HCT116 (cell line): ENCODE data around the gene IFNA13. TPM values are rescaled to one million over a fixed set of nuclear protein-coding genes. Genes with fewer than 3 reads are reported as not detected.

ENCODE experiments used
- ATAC-seq: fragments of 200-7000 bp; cut with Tn5 transposase; 2 replicates; pipeline ENCODE4 v1.9.1; 2020; ENCODE audit warnings: mild to moderate bottlenecking, moderate library complexity
- BruUV-seq: library from RNA; stranded (reverse); fragments of 400-500 nt; replicated peaks from 2 replicates; lab custom pipeline; 2021; lab: Mats Ljungman, UMichigan
- CTCF ChIA-PET: fragments of 300-600 bp; sonication (Branson Sonifier 250); formaldehyde crosslinking; loops from one replicate; lab custom pipeline; 2021; ENCODE audit warnings: antibody characterized with exemption; lab: Charles Lee
- POLR2A ChIA-PET: fragments of 300-600, 350-600 bp; sonication (Branson Sonifier 250); formaldehyde crosslinking; loops from one replicate; lab custom pipeline; 2021; ENCODE audit warnings: antibody characterized with exemption; lab: Charles Lee
- RAD21 ChIA-PET, 2 experiments: fragments of 300-600 bp; sonication (Branson Sonifier 250); formaldehyde crosslinking; loops; one replicate each; lab custom pipeline; 2023; ENCODE audit warnings: low total read pairs in 2 of 2; ENCODE audit not compliant: uncharacterized antibody in 2 of 2, unreplicated experiment in 2 of 2, low non-redundant PET in 1 of 2; lab: Charles Lee
- DNase-seq: peaks from one replicate; pipeline ENCODE4 v3.0.0-alpha.2; 2010; ENCODE audit warnings: low read depth, low spot score
- H2AFZ ChIP-seq: fragments of 200-600 bp; shearing (Covaris generic), sonication (generic); 2 replicates; pipeline ENCODE4 v1.6.1; 2017; ENCODE audit warnings: low read depth, mixed run types, mixed read lengths, antibody characterized with exemption, low read length; ENCODE audit not compliant: poor library complexity, severe bottlenecking
- H3K27ac ChIP-seq: 2 replicates; pipeline ENCODE4 v1.5.1; 2012; ENCODE audit warnings: low read depth, low read length
- H3K27me3 ChIP-seq: fragments of 200-600 bp; sonication (generic); 2 replicates; pipeline ENCODE4 v1.6.1; 2016; ENCODE audit warnings: mixed run types, low read length, mixed read lengths; ENCODE audit not compliant: insufficient read depth
- H3K36me3 ChIP-seq, 2 experiments: fragments of 200-500 bp in 1 of 2; fragments of 200-600 bp in 1 of 2; sonication (Bioruptor generic) in 1 of 2; sonication (generic) in 1 of 2; 2 replicates each; pipeline versions ENCODE4 v1.5.1 to v1.6.1; 2014 to 2016; ENCODE audit warnings: low read length in 2 of 2, inconsistent platforms in 1 of 2, mixed read lengths in 1 of 2, mixed run types in 1 of 2; ENCODE audit not compliant: insufficient read depth in 2 of 2, control insufficient read depth in 1 of 2
- H3K4me1 ChIP-seq, 2 experiments: fragments of 200-600 bp in 1 of 2; sonication (generic) in 1 of 2; 2 replicates each; pipeline versions ENCODE4 v1.5.1 to v1.6.1; 2012 to 2017; ENCODE audit warnings: low read length in 2 of 2, inconsistent platforms in 1 of 2, mild to moderate bottlenecking in 1 of 2, mixed read lengths in 1 of 2, mixed run types in 1 of 2, moderate library complexity in 1 of 2; ENCODE audit not compliant: insufficient read depth in 2 of 2, control insufficient read depth in 1 of 2
- H3K4me2 ChIP-seq: fragments of 200-600 bp; sonication (generic); 2 replicates; pipeline ENCODE4 v1.6.1; 2017; ENCODE audit warnings: mixed run types, low read length, mixed read lengths
- H3K4me3 ChIP-seq, 2 experiments: fragments of 200-600 bp in 1 of 2; sonication (generic) in 1 of 2; replicated peaks in 1 of 2; 2 replicates each; pipeline ENCODE4 v1.5.1; 2011 to 2016; ENCODE audit warnings: low read length in 2 of 2, control low read depth in 1 of 2, low read depth in 1 of 2, mild to moderate bottlenecking in 1 of 2, mixed read lengths in 1 of 2, mixed run types in 1 of 2
- H3K79me2 ChIP-seq: fragments of 200-600 bp; sonication (generic); 2 replicates; pipeline ENCODE4 v1.6.1; 2017; ENCODE audit warnings: mild to moderate bottlenecking, mixed run types, low read length, moderate library complexity, mixed read lengths; ENCODE audit not compliant: insufficient read depth
- H3K9ac ChIP-seq: fragments of 200-600 bp; sonication (generic); 2 replicates; pipeline ENCODE4 v1.6.1; 2016; ENCODE audit warnings: low read length, mixed read lengths
- H3K9me2 ChIP-seq: fragments of 200-600 bp; sonication (generic), shearing (Covaris generic); 2 replicates; pipeline ENCODE4 v1.6.1; 2017; ENCODE audit warnings: mixed run types, mild to moderate bottlenecking, moderate library complexity; ENCODE audit not compliant: insufficient read depth
- H3K9me3 ChIP-seq, 2 experiments: fragments of 200-500 bp in 1 of 2; fragments of 200-600 bp in 1 of 2; sonication (Bioruptor generic) in 1 of 2; sonication (generic) in 1 of 2; 2 replicates each; pipeline ENCODE4 v1.6.1; 2014 to 2017; ENCODE audit warnings: low read length in 2 of 2, mixed read lengths in 2 of 2, inconsistent platforms in 1 of 2, low read depth in 1 of 2, mild to moderate bottlenecking in 1 of 2, mixed run types in 1 of 2, moderate library complexity in 1 of 2; ENCODE audit not compliant: control insufficient read depth in 1 of 2, insufficient read depth in 1 of 2
- H4K20me1 ChIP-seq: fragments of 200-600 bp; sonication (generic), shearing (Covaris generic); 2 replicates; pipeline ENCODE4 v1.6.1; 2017; ENCODE audit warnings: mixed run types, mild to moderate bottlenecking, moderate library complexity; ENCODE audit not compliant: insufficient read depth
- CBX3 ChIP-seq: IDR thresholded peaks from 2 replicates; pipeline ENCODE4 v1.6.1; 2012; ENCODE audit warnings: low read depth
- CEBPB ChIP-seq: IDR thresholded peaks from 2 replicates; pipeline ENCODE4 v1.6.1; 2012; ENCODE audit warnings: low read depth
- ELF1 ChIP-seq: IDR thresholded peaks from 2 replicates; pipeline ENCODE4 v1.6.1; 2012; ENCODE audit warnings: low read depth, borderline replicate concordance
- EZH2phosphoT487 ChIP-seq: fragments of 200-600 bp; IDR thresholded peaks from 2 replicates; pipeline ENCODE4 v1.6.1; 2018; ENCODE audit warnings: antibody characterized with exemption, borderline replicate concordance
- POLR2A ChIP-seq: IDR thresholded peaks from 2 replicates; pipeline ENCODE4 v1.7.0; 2011; ENCODE audit warnings: borderline replicate concordance; ENCODE audit not compliant: insufficient read depth, insufficient read length; ENCODE audit errors: extremely low read depth
- SRF ChIP-seq: IDR thresholded peaks from 2 replicates; pipeline ENCODE4 v1.6.1; 2012; ENCODE audit warnings: low read depth
- YY1 ChIP-seq: IDR thresholded peaks from 2 replicates; pipeline ENCODE4 v1.6.1; 2011; ENCODE audit warnings: low read length, low read depth, moderate library complexity, mild to moderate bottlenecking; ENCODE audit not compliant: insufficient replicate concordance; ENCODE audit errors: extremely low read depth
- ZFX ChIP-seq: fragments of 450-650 bp; IDR thresholded peaks from 2 replicates; pipeline ENCODE4 v1.6.1; 2017
- intact Hi-C: fragments of 100-400 bp; cut with micrococcal nuclease; formaldehyde crosslinking; loops from 2 replicates; pipeline ENCODE4 v1.10.0; 2022
- total RNA-seq: library from RNA; stranded (reverse); gene quantifications from one replicate; pipeline ENCODE4 v1.2.1, GENCODE V29; 2021; ENCODE audit not compliant: unreplicated experiment
- TF ChIP-seq, protein P1 (sequence below): IDR thresholded peaks from 2 replicates; pipeline ENCODE4 v1.6.1; 2012

Gene IFNA13
- total RNA-seq, 1 experiment from 2014 or later, result not detected

GRCh38 chr9:21398955-21399489, 31.2 kb upstream of the IFNA13 start:
- ChIA-PET POLR2A (no interaction called here), RAD21 (no interaction called here), CTCF (interaction anchor here (0.8 to 1.8 kb wide), 2 partner anchors 56 to 216 kb away, joined by 3 to 5 read pairs; no protein-coding TSS in a partner anchor)
- ATAC-seq, result no peak
- TF ChIP-seq POLR2A (no peak), CEBPB (no peak), EZH2phosphoT487 (no peak), ZFX (no peak), CBX3 (no peak), ELF1 (no peak), YY1 (no peak), SRF (no peak)
- TF ChIP-seq, protein P1, sequence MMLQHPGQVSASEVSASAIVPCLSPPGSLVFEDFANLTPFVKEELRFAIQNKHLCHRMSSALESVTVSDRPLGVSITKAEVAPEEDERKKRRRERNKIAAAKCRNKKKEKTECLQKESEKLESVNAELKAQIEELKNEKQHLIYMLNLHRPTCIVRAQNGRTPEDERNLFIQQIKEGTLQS, result no peak
- Histone ChIP-seq H3K27me3 (no peaks in the 10 kb centered on the region), H3K4me2 (no peak overlapping the region), H2AFZ (no peak overlapping the region), H3K36me3 (no peaks in the 10 kb centered on the region), H3K27ac (no peak overlapping the region), H3K9me3 (no peaks in the 10 kb centered on the region), H3K79me2 (no peaks in the 10 kb centered on the region), H3K9ac (no peak overlapping the region), H3K4me3 (no peak overlapping the region), H4K20me1 (no peaks in the 10 kb centered on the region), H3K4me1 (peaks cover 0 to 7% of the 10 kb centered on the region in 2 experiments; a peak in 1 of 4 replicates), H3K9me2 (no peaks in the 10 kb centered on the region)
- no peak for DNase-seq
- intact Hi-C loops, result no loop called here
- no TSS peak for BruUV-seq
